Lung (tissue), 12 donors: ENCODE results near the gene LAMC3. TPM values are rescaled to one million over a fixed set of nuclear protein-coding genes. Genes with fewer than 3 reads are reported as not detected.

Experiments
- ATAC-seq: fragments of 200-7000 bp; cut with Tn5 transposase; one replicate; pipeline ENCODE4 v1.9.1; 2020; ENCODE audit warnings: moderate number of reproducible peaks; ENCODE audit not compliant: insufficient read depth, low FRiP score
- DNase-seq, 3 donors: peaks; one replicate each; pipeline ENCODE4 v3.0.0-alpha.2; 2013 to 2017
- H3K27ac ChIP-seq, 2 donors: one replicate each; pipeline ENCODE4 v1.5.1; 2013; ENCODE audit warnings: mild to moderate bottlenecking in 2 of 2, moderate library complexity in 2 of 2, control low read depth in 1 of 2, inconsistent platforms in 1 of 2, low read depth in 1 of 2, low read length in 1 of 2
- H3K27me3 ChIP-seq, 3 donors: one replicate each; pipeline ENCODE4 v1.5.1; 2013; ENCODE audit warnings: low read length in 2 of 3; ENCODE audit not compliant: control insufficient read depth in 3 of 3, insufficient read depth in 3 of 3
- H3K36me3 ChIP-seq, 4 donors: one replicate each; pipeline ENCODE4 v1.5.1; 2013; ENCODE audit warnings: low read length in 4 of 4, mild to moderate bottlenecking in 1 of 4, moderate library complexity in 1 of 4; ENCODE audit not compliant: control insufficient read depth in 4 of 4, insufficient read depth in 4 of 4
- H3K4me1 ChIP-seq, 5 donors: one replicate each; pipeline ENCODE4 v1.5.1; 2013; ENCODE audit warnings: low read length in 5 of 5, mild to moderate bottlenecking in 2 of 5, moderate library complexity in 1 of 5; ENCODE audit not compliant: control insufficient read depth in 5 of 5, insufficient read depth in 5 of 5
- H3K4me3 ChIP-seq: one replicate; pipeline ENCODE4 v1.5.1; 2013; ENCODE audit warnings: mild to moderate bottlenecking, control low read depth, moderate library complexity
- H3K9ac ChIP-seq, 2 donors: one replicate each; pipeline ENCODE4 v1.5.1; 2013; ENCODE audit warnings: low read length in 2 of 2, control low read depth in 1 of 2; ENCODE audit not compliant: insufficient read depth in 1 of 2
- H3K9me3 ChIP-seq, 4 donors: one replicate each; pipeline ENCODE4 v1.5.1; 2013; ENCODE audit warnings: low read length in 3 of 4, mild to moderate bottlenecking in 1 of 4, moderate library complexity in 1 of 4; ENCODE audit not compliant: control insufficient read depth in 4 of 4, insufficient read depth in 3 of 4
- CTCF ChIP-seq: IDR thresholded peaks from 2 replicates; pipeline ENCODE4 v1.5.1; 2012; ENCODE audit warnings: mild to moderate bottlenecking; ENCODE audit errors: control extremely low read depth, extremely low read depth
- WGBS, 2 donors: extraction: QIAGEN DNeasy Blood & Tissue Kit; methylation state at CpG; one replicate each; pipeline ENCODE4 v1.1.7; 2013; 5-methylcytosine and 5-hydroxymethylcytosine counted together
- polyA plus RNA-seq, 2 donors: library from polyadenylated mRNA; stranded (reverse); fragments of 200-250 nt; gene quantifications; one replicate each; pipeline ENCODE4 v1.2.1, GENCODE V29; 2013
- total RNA-seq, 2 donors: library from RNA; depleted of rRNA in 1 of 2; stranded (reverse); fragments of >200 nt in 1 of 2; gene quantifications; one replicate each; pipeline ENCODE4 v1.2.1, GENCODE V29; 2014 to 2021
- donor health status: control.
- donor health status: control.
- donor health status: Bipolar disorder and iron deficiency.
- donor health status: healthy.
- donor health status: DM: yes; HTN: yes; CAD: no.

The LAMC3 gene
- total and polyA plus RNA-seq, 4 donors: 10.5 to 24.3 (median 14.1) TPM

DNA sequence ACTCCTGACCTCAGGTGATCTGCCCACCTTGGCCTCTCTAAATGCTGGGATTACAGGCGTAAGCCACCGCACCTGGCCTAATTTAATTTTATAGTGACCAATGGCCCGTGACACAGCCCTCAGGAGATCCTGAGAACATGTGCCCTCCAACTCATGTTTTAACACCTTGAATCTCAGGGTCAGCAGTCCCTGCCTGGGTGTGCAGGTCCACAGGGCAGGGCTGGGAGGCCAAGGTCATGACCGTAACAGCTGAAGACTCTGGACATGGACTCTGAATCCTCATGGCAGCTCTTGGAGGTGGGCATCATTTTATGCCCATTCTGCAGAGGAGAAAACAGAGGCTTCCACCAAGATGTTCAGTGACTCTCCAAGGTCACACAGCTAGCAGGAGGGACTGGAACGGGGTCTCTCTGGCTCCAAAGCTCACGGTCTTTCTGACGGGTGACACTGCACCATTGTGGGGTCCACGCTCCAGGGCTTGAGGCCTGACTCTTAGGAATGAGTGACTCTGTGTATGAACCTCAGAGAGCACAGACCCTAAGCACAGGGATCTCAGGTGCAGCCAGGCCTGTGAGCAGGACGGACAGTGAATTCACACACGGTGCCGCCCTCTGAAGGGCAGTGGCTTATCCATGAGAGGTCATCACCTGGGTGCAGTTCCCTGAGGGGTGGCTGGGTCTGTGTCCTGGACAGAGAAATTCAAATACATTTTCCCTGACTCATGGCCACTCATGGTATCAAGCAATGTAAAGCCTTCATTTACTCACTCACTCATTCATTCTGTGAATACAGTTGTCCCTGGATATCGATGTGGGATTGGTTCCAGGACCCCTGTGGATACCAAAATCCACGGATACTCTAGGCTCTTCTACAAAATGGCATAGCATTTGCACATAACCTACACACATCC lies 32.8 kb upstream of the LAMC3 start:
- Histone ChIP-seq H3K27ac (no peak overlapping the region), H3K36me3 (no peaks in the 10 kb centered on the region), H3K4me1 (no peaks in the 10 kb centered on the region), H3K4me3 (no peak overlapping the region), H3K27me3 (peaks cover 0 to 12% (median 0%) of the 10 kb centered on the region in 3 donors), H3K9me3 (no peaks in the 10 kb centered on the region), H3K9ac (no peak overlapping the region)
- DNase-seq (no peak), ATAC-seq (no peak)
- no peak for TF ChIP-seq CTCF
- 85 to 93% methylated on average over 13 of the region's 13 CpGs for WGBS, 2 donors

GRCh38 chr9:130977811-130978221 lies 31.2 kb upstream of the LAMC3 start:
- no peak for TF ChIP-seq CTCF
- no peaks in the 10 kb centered on the region for H3K9me3 ChIP-seq
- no peaks in the 10 kb centered on the region for H3K4me1 ChIP-seq
- H3K36me3 ChIP-seq: no peaks in the 10 kb centered on the region
- H3K27ac ChIP-seq: no peak overlapping the region
- ATAC-seq (no peak), DNase-seq (no peak)
- no peak overlapping the region for H3K9ac ChIP-seq
- H3K27me3 ChIP-seq: peaks cover 0 to 9% (median 0%) of the 10 kb centered on the region in 3 donors
- 45 to 70% methylated on average over 16 of the region's 16 CpGs for WGBS, 2 donors
- H3K4me3 ChIP-seq: no peak overlapping the region

DNA sequence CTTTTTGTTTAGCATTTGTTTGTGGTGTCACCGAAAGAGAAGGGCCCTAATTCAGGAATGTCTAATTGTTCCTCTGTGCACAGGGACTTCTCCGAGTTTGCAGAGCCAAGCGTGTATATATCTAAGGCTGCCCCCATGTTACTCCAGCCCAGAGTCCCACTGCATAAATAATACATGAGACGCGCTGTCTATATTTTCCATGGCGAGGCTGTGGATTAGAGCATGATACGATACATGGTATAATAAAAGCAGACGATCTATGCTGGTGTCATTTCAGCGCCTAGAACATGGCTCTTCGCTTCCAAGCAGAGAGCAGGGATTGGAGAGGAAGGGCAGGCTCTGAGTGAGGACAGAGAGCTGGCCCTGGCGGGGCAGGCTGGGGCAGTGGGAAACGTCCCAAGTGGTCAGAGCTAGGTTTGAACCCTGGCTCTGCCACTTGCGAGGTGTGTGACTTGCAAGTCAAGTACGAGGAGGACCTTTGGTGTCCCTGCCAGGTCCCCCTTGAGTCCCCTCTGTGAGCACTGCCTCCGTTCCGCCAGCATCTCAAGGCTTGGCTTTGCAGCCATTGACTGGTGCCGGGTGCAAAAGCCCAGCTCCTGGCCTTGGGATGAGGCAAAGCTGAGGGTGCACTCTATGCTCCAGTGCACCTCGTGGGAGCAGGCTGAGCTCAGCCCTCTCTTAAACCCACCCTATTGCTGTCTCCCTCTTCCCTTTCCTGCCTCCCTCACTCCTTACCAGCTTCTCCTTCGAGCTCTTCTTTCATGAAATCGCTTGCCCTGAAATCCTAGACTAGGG lies 29.2 kb upstream of the LAMC3 start:
- WGBS, 2 donors: 82 to 88% methylated on average over 20 of the region's 20 CpGs
- Histone ChIP-seq H3K36me3 (no peaks in the 10 kb centered on the region), H3K4me3 (no peak overlapping the region), H3K4me1 (no peaks in the 10 kb centered on the region), H3K9me3 (no peaks in the 10 kb centered on the region), H3K27ac (no peak overlapping the region), H3K9ac (no peak overlapping the region), H3K27me3 (peaks cover 0 to 5% (median 0%) of the 10 kb centered on the region in 3 donors)
- DNase-seq (no peak), ATAC-seq (no peak)
- no peak for TF ChIP-seq CTCF
